ENCODE results near the gene GSTK1.

GRCh38 chr7:143284591-143285469 is 21.6 kb downstream of the GSTK1 start, which contains the start of gene TMEM139:
- no peak for TF ChIP-seq CTCF (conservative IDR thresholded peaks at IDR 0.05)
- no peak for TF ChIP-seq ZFX (IDR thresholded peaks at IDR 0.05)

All from C4-2B (cell line).